KBM-7 (cell line): ENCODE data around the gene ZBTB7B.
"Not testable (repeated sequence)": the region's sequence is repeated elsewhere in the genome, so short reads cannot be mapped to it uniquely, and the experiment has no call there.

Source experiments
- DNase-seq: peaks from one replicate; pipeline ENCODE4 v3.0.0-alpha.2; 2015
- in situ Hi-C: fragments of 300-500 bp; cut with MboI; formaldehyde crosslinking; loops from 2 replicates; pipeline ENCODE4 v1.14.3; 2020; ENCODE audit warnings: low sequenced_read_pairs, low pct_unique_long_range_greater_than_20kb, mixed read lengths

Gene ZBTB7B

DNA sequence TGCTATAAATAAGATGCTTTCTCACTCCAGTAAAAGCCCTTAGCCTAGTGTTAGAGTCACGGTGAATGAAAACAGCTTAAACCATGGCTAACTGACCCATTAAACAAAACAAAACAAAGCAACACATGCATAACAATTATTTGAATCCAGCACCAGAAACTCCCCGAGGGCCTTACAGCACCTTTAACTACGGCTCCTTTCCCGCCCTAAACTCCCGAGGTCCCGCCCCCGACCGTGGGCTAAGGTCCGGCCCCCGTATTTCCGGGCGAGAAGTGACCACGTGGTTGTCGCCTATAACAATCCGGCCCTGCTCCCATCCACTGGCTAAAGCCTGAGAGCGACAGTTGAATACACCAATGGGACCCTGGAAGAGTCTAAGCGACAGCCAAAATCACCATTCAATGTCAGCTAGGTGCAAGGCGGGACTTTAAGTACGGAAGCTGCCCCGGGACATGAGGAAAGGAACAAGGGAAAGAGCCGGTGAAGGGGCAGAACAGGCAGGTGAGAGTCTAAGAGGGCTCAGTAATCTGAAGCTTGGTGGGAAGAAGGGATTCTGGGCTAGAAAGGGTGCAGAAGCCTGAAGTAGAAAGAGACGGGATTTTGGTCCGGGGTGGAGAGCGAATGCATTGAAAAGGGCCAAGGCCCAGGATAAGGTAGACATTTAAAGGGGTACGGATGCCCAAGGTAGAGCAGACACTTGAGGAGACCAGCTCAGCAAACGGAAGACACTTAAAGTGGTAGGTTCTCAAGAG is 19.5 kb upstream of the ZBTB7B start, which contains the start of gene FLAD1:
Gene FLAD1, plus strand, starts transcription at position 448 of the 752 bp plus-strand sequence. CDS start 351 bp downstream, outside the sequence.
- DNase-seq, result peak; percentile 100

DNA sequence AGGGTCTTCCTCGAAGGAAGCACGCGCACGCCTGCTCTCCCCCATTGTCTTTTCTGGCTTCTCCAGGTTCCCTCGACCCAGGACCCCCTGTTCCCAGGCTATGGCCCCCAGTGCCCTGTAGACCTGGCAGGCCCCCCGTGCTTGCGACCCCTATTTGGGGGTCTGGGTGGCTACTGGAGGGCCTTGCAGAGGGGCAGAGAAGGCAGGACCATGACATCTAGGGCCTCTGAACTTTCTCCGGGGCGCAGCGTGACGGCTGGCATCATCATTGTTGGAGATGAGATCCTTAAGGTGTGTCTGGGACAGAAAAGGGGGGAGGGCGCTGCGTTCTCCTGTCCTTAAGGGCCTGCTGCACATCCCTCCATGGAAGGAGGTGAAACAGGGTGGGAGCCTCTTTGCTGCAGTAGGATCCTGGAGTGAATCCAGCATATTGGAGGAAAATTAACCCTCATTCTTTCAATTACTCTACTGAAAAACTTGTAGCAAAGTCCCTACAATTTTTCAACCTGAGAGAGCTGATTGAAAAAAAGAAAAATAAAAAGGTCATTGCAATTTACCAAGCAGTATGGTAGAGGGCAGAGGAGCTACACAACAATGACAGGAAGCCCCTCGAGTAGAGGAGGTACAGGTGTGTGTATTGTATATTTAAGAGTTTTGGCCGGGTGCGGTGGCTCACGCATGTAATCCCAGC is 18.7 kb upstream of the ZBTB7B start:
- in situ Hi-C loops, result no loop called here
- DNase-seq, result no peak

More for the DNA sequence above, 19.5 kb upstream of the ZBTB7B start, which contains the start of gene FLAD1:
- in situ Hi-C loops, result no loop called here

DNA sequence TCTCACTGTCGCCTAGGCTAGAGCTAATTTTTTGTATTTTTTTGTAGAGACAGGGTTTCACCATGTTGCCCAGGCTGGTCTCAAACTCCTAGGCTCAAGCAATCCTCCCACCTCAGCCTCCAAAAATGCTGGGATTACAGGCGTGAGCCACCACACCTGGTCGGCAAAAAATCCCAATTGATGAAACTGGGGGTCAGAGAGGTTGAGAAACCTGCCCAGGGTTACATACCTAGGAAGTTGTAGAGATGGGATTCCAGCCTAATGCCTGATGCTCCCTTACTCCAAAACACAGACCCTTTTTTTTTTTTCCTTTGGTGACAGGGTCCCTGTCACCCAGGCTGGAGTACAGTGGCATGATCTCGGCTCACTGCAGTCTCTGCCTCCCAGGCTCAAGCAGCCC is 15.9 kb upstream of the ZBTB7B start:
- in situ Hi-C loops, DNase-seq: not testable (repeated sequence)

DNA sequence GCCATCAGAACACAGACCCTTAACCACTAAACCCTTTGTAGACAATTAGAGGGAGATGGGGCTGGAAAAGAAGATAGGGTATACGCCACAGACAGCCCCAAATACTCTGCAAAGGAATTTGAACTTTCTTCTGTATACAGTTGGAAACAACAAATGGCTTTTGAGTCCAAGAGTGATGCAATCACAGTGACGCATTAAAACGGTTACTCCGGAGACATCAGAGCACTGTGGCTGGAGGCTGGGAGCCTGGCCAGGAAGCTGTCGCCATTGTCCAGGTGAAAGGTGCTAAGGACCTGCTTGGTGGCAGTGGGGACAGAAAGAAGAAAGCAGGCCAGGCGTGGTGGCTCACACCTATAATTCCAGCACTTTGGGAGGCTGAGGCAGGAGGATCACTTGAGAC is 15.3 kb upstream of the ZBTB7B start:
- in situ Hi-C loops, result no loop called here
- DNase-seq, result no peak

DNA sequence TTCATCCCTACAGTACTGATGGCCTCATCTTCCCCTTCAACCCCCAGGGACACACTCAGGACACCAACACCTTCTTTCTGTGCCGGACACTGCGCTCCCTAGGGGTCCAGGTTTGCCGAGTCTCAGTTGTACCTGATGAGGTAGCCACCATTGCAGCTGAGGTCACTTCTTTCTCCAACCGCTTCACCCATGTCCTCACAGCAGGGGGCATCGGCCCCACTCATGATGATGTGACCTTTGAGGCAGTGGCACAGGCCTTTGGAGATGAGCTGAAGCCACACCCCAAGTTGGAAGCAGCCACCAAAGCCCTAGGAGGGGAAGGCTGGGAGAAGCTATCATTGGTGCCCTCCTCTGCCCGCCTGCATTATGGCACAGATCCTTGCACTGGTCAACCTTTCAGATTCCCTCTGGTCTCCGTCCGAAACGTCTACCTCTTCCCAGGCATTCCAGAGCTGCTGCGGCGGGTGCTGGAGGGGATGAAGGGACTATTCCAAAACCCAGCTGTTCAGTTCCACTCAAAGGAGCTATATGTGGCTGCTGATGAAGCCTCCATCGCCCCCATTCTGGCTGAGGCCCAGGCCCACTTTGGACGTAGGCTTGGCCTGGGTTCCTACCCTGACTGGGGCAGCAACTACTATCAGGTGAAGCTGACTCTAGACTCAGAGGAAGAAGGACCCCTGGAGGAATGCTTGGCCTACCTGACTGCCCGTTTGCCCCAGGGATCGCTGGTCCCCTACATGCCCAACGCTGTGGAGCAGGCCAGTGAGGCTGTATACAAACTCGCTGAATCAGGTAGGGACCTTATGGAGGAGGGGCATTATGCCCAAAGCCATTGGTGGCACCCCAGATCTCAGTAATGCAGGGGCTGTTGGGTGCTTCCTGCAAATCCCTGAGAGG is 14.3 kb upstream of the ZBTB7B start:
- DNase-seq, result no peak
- in situ Hi-C loops, result no loop called here

DNA sequence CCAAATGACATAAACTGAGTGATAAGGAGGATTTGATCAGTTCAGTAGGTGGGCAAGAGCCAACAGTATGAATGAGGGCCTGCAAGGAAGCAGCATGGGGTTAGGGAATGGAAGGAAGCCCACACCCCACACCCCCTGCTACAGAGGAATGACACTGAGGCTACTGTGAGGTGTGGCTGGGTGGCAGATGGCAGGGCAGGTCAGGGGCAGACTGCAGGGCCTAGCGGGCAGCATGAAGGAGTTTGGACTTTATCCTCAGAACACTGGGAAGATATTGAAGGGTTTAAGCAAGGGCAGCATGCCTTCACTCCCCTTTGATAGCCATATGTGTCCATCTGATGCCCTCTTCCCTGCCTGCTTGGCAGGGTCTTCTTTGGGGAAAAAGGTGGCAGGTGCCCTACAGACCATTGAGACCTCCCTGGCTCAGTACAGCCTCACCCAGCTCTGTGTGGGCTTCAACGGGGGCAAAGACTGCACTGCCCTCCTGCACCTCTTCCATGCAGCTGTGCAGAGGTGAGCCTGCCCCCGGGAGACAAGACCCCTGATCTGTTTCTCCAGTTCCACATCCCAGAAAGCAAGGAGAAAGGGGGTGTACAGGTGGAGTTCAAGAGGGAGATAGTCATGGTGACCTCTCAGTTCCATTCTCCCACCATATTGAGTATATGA is 13.3 kb upstream of the ZBTB7B start:
- in situ Hi-C loops, result no loop called here
- no peak for DNase-seq

DNA sequence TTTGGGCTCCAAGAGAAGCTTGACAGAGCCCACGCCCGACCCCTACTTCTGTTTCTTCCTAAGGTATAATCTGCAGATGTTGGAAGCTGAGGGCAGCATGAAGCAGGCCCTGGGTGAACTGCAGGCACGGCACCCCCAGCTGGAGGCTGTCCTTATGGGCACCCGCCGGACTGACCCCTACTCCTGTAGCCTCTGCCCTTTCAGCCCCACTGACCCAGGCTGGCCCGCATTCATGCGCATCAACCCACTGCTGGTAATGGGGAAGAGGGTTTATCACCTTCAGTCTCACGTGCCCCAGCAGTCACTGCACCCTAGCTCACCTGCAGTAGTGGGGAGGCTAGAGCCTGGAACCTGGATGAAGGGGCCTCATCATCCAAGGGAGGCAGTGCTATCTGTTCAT is 12.3 kb upstream of the ZBTB7B start:
- in situ Hi-C loops, result no loop called here
- DNase-seq, result no peak

DNA sequence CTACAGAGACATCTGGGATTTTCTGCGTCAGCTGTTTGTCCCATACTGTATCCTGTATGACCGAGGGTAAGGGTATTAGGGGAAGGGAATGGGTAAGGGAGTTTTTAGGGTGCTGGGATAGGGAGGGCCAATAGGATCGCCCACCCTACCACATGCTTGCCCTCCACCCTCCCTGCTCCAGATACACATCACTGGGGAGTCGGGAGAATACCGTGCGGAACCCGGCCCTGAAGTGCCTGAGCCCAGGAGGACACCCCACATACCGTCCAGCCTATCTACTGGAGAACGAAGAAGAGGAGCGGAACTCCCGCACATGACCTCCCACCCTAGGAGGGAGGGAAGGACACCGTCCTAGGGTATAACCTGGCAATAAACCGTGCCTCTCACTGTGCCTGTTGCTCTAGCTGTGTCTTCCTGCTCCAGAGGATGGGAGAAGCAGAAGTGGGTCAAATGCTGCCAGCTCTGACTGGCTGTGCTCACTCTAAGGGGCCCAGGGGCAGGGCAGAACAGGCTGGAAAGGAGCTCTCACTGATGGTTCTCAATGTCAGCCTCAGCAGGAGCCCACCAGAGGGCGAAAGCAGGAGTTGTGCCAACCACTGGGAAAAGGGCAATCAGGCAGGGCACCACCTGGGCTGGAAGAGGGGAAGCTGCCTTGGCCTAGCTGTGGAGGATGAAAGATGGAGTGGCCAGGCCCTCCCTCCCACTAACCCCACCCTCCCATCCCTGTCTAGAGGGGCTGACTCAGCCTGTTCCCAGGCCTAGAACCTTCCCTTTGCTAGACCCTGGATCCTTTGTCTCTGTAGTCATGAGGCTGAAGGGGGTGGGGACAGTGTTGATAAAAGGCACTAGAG is 9.7 kb upstream of the ZBTB7B start:
- in situ Hi-C loops, result no loop called here
- no peak for DNase-seq

DNA sequence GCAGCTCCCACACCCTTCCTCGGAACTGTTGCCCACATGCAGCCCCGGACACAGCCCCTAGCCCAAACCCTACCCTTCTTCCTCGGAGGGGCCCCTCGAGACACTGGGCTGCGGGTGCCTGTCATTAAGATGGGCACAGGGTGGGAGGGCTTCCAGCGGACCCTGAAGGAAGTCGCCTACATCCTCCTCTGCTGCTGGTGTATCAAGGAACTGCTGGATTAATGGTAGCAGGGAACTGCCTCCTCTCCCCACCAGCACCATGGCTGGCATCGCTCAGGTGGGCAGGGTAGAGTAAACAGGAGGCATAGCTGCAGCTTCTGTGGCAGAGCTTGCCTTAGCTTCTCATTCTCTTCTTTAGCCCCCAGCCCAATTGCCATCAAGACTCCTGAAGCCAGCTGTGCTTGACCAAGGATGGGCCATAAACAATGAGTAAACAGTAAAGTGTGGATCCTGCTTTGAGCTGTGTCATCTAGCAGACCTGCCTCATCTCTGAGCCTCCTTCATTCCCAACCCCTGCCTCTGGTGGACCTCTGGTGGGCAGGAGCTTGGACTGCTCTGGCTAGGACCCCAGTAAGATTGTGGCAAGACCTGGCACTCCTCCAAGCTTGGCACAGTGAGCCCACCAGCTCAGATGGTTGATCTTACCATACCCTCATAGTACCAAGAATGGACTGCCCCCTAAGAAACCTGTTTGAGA is 8.9 kb upstream of the ZBTB7B start, which contains the start of gene LENEP:
Gene LENEP, plus strand, starts transcription at position 15 of the 697 bp plus-strand sequence. Its CDS starts 22 bp downstream, at position 37.
- in situ Hi-C loops, result no loop called here
- DNase-seq, result no peak

DNA sequence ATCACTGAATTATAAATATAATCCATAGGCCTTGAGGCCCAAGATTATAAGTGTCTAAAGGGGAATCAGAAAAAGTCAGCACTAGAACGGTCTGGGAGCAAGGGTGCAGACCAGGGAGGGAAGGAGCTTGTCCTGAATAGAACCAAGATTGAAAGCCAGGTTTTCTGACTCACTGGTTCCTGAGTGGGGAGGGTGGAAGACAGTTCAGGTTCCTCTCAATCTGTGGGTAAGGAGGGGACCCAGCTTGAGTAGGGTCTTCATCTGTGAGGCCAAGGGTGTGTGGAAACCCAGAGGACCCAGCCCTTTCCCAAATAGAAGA is 8.4 kb upstream of the ZBTB7B start:
- in situ Hi-C loops, result no loop called here
- no peak for DNase-seq

DNA sequence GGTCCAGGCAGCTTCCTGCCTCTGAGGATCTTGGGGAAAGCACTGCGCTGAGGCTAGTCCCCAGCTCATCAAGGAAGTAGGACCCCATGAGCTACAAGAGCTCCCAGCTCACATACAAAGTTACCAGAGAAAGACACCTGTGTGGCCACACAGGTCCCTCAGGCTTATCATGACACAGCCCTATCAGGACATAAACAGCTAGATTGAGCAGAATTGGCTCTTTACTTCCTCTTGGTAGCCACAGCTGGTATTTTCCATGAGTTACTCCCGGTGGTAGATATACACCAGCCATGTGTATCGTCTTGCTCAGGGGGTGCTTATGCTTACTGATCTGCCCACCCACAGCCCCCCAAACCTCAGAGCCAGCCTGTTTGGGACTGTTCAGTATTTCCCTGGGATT is 8.0 kb upstream of the ZBTB7B start:
- in situ Hi-C loops, result no loop called here
- no peak for DNase-seq

DNA sequence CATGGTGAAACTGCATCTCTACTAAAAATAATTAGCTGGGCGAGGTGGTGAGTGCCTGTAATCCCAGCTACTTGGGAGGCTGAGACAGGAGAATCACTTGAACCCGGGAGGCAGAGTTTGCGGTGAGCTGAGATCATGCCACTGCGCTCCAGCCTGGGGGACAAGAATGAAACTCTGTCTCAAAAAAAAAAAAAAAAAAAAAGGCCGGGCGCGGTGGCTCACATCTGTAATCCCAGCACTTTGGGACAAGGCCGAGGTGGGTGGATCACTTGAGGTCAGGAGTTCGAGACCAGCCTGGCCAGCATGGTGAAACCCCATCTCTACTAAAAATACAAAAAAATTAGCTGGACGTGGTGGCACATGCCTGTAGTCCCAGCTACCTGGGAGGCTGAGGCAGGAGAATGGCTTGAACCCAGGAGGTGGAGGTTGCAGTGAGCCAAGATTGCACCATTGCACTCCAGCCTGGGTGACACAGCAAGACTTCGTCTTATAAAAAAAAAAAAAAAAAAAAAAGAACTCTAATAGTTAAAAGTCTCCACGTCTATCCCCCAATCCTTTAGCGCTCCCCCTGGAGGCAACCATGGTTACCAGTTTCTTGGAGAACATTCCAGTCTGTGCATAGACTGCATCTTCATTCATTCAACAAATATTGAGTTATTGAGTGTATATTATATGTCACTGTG is 7.2 kb upstream of the ZBTB7B start:
- in situ Hi-C loops, result not testable (repeated sequence)

DNA sequence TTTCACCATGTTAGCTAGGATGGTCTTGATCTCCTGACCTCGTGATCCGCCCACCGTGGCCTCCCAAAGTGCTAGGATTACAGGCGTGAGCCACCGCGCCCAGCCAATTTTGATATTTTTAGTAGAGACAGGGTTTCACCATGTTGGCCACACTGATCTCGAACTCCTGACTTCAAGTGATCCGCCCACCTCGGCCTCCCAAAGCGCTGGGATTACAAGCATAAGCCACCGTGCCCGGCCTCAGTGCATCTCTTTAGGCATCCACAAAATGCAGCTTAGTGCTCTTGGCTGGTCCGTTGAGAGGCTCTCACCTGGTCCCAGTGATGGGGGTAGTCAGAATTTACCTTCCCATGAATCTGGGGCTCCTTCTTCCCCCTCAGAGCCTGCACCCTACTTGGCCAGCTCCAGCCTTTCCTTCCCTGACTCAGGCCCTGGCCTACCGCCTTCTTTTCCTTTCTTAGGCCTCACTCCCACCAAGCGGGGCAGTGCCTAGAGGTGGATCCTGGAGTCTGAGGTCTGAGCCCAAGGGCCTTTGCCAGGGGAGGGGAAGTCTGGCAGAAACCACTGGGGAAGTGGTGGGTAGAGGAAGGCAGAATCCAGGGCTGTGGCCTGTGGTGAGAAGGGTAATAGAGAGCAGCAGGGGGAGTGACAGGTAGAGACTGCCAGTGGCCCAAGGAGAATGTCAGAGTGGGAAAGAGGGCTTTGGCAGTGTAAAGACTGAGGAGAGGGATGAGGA is 5.5 kb upstream of the ZBTB7B start:
- DNase-seq, result peak; percentile 81

More for the DNA sequence above, 7.2 kb upstream of the ZBTB7B start:
- DNase-seq, result peak; percentile 64

DNA sequence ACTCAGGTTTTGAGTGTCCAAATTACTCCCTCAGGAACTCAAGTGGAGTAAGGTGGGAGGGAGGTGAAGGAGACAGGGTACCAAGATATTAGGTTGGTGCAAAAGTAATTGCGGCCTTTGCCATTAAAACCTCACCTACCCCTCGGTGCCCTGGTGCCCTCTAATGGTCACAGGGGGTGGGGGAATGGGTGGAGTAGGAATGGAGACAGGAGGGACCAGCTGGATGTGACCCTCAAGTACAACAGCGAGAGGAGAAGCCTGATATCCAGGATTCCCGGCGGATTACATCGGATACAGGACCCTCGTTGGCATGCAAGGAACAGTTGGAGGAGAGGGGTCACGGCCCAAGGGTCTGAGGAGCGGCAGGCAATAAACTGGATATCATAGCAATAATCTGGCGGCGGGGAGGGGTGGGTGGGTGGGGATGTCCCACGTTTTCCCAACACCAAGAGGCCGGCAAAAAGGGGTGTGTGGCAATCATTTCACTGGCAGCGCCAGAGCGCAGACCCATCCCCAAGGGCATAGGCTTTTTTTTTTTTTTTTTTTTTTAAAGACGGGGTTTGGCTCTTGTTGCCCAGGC is 4.3 kb upstream of the ZBTB7B start:
- in situ Hi-C loops, result no loop called here
- no peak for DNase-seq

More for the DNA sequence above, 5.5 kb upstream of the ZBTB7B start:
- in situ Hi-C loops, result no loop called here

DNA sequence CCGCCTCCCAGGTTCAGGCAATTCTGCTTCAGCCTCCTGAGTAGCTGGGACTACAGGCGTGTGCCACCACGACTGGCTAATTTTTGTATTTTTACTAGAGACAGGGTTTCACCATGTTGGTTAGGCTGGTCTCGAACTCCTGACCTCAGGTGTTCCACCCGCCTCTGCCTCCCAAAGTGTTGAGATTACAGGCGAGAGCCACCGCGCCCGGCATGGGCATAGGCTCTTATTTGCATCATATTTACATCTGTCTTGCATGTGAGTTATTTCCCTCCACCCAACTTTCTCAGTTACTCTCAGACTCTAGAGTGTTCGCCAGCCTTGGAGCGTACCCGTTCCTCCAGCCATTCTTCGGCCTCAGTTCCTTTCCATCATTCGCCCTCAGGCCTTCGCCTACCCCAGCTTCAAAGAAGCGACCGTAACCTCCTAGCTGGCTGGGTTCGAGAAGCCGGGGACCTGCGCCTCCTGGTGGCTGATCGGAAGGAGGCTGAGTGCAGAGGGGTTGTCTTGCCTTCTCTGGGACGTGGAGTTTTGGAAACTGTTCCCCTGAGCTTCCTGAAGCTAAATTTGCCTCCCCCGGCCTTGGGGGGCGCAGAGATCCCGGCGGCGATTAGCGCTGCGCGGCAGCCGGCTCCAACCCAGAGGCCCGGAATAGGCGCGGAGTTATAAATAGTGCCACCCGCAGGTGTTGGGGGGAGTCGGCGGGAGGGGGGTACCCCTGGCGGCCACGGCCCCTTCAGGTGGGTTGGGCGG is 3.6 kb upstream of the ZBTB7B start:
- DNase-seq, result peak; percentile 91
- in situ Hi-C loops, result no loop called here
